C4-2B (cell line): ENCODE data around the gene BLMH.
"Not testable (repeated sequence)": the region's sequence is repeated elsewhere in the genome, so short reads cannot be mapped to it uniquely, and the experiment has no call there.

Experiments
- ZFX ChIP-seq: fragments of 450-650 bp; IDR thresholded peaks from 2 replicates; pipeline ENCODE4 v1.6.1; 2017
- TF ChIP-seq, protein P1 (sequence below): fragments of 450-650 bp; conservative IDR thresholded peaks from 2 replicates; pipeline ENCODE4 v1.5.1; 2017; ENCODE audit warnings: mild to moderate bottlenecking

DNA sequence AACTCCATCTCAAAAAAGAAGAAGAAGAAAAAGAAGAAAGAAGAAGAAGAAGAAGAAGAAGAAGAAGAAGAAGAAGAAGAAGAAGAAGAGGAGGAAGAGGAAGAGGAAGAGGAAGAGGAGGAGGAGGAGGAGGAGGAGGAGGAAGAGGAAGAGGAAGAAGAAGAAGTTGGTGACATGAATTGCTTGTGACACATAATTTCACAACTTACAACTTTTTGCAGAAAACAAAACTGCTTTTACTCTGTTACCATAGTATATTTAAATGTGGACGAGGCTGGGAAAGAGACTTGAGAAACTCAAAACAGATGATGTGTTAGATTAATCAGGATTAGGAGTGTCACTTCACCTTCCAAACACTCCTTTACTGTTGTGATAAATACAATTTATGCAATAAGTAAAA lies 61.7 kb downstream of the BLMH start:
- TF ChIP-seq, protein P1, sequence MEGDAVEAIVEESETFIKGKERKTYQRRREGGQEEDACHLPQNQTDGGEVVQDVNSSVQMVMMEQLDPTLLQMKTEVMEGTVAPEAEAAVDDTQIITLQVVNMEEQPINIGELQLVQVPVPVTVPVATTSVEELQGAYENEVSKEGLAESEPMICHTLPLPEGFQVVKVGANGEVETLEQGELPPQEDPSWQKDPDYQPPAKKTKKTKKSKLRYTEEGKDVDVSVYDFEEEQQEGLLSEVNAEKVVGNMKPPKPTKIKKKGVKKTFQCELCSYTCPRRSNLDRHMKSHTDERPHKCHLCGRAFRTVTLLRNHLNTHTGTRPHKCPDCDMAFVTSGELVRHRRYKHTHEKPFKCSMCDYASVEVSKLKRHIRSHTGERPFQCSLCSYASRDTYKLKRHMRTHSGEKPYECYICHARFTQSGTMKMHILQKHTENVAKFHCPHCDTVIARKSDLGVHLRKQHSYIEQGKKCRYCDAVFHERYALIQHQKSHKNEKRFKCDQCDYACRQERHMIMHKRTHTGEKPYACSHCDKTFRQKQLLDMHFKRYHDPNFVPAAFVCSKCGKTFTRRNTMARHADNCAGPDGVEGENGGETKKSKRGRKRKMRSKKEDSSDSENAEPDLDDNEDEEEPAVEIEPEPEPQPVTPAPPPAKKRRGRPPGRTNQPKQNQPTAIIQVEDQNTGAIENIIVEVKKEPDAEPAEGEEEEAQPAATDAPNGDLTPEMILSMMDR: not testable (repeated sequence)
- not testable (repeated sequence) for TF ChIP-seq ZFX
